ENCODE results near the gene TNFAIP6. TPM values are rescaled to one million over a fixed set of nuclear protein-coding genes. Genes with fewer than 3 reads are reported as not detected.

TNFAIP6 gene
- total RNA-seq, 1 experiment from 2014 or later: 1.7 TPM

- TF ChIP-seq CTCF (IDR thresholded peaks at IDR 0.05; ENCODE audit: unreplicated experiment): no peak
- no peaks in the 10 kb centered on the region for H3K9me3 Mint-ChIP-seq (ENCODE audit: low read depth, unreplicated experiment)
- BruUV-seq (replicated peaks): no TSS peak
- H3K4me1 Mint-ChIP-seq (ENCODE audit: low read depth, unreplicated experiment): peaks cover 15% of the 10 kb centered on the region
- no peak for DNase-seq
- intact Hi-C loops (cut with micrococcal nuclease; ENCODE audit: unreplicated experiment): no loop called here
- no peak overlapping the region for H3K27ac Mint-ChIP-seq (ENCODE audit: unreplicated experiment)
- H3K27me3 Mint-ChIP-seq (ENCODE audit: unreplicated experiment): no peaks in the 10 kb centered on the region
- CTCF ChIA-PET: no interaction called here
- H3K4me3 Mint-ChIP-seq (ENCODE audit: low read depth, unreplicated experiment): no peak overlapping the region
- no peaks in the 10 kb centered on the region for H3K36me3 Mint-ChIP-seq (ENCODE audit: insufficient read depth, unreplicated experiment)
Measured at GRCh38 chr2:151326554-151326953, 30.8 kb upstream of the TNFAIP6 start.

GRCh38 chr2:151329998-151330397 lies 27.4 kb upstream of the TNFAIP6 start:
- H3K27me3 Mint-ChIP-seq (ENCODE audit: unreplicated experiment): no peaks in the 10 kb centered on the region
- peak overlapping the region; percentile 19 for H3K27ac Mint-ChIP-seq (ENCODE audit: unreplicated experiment)
- peaks cover 38% of the 10 kb centered on the region for H3K4me1 Mint-ChIP-seq (ENCODE audit: low read depth, unreplicated experiment)
- no TSS peak for BruUV-seq (replicated peaks)
- no peaks in the 10 kb centered on the region for H3K9me3 Mint-ChIP-seq (ENCODE audit: low read depth, unreplicated experiment)
- intact Hi-C loops (cut with micrococcal nuclease; ENCODE audit: unreplicated experiment): loop anchor here (5.0 to 10.0 kb wide), 2 partner anchors 75 to 97 kb away; partner anchors contain the start of gene RIF1
- H3K4me3 Mint-ChIP-seq (ENCODE audit: low read depth, unreplicated experiment): no peak overlapping the region
- CTCF ChIA-PET: interaction anchor here (0.6 kb wide), 1 partner anchor 80 kb away, joined by 7 read pairs; no protein-coding TSS in a partner anchor
- no peak for DNase-seq
- no peak for TF ChIP-seq CTCF (IDR thresholded peaks at IDR 0.05; ENCODE audit: unreplicated experiment)
- no peaks in the 10 kb centered on the region for H3K36me3 Mint-ChIP-seq (ENCODE audit: insufficient read depth, unreplicated experiment)

- no peak for TF ChIP-seq CTCF (IDR thresholded peaks at IDR 0.05; ENCODE audit: unreplicated experiment)
- Mint-ChIP-seq H3K4me1 (ENCODE audit: low read depth, unreplicated experiment) (peaks cover 38% of the 10 kb centered on the region), H3K9me3 (ENCODE audit: low read depth, unreplicated experiment) (no peaks in the 10 kb centered on the region), H3K36me3 (ENCODE audit: insufficient read depth, unreplicated experiment) (no peaks in the 10 kb centered on the region), H3K27me3 (ENCODE audit: unreplicated experiment) (no peaks in the 10 kb centered on the region), H3K4me3 (ENCODE audit: low read depth, unreplicated experiment) (no peak overlapping the region), H3K27ac (ENCODE audit: unreplicated experiment) (no peak overlapping the region)
- CTCF ChIA-PET: no interaction called here
- BruUV-seq (replicated peaks): no TSS peak
- no peak for DNase-seq
- intact Hi-C loops (cut with micrococcal nuclease; ENCODE audit: unreplicated experiment): loop anchor here (5.0 to 10.0 kb wide), 2 partner anchors 72 to 94 kb away; partner anchors contain the start of gene RIF1
Measured at GRCh38 chr2:151333083-151333482, 24.3 kb upstream of the TNFAIP6 start.

- peak overlapping the region; percentile 27 for H3K27ac Mint-ChIP-seq (ENCODE audit: unreplicated experiment)
- peaks cover 36% of the 10 kb centered on the region for H3K4me1 Mint-ChIP-seq (ENCODE audit: low read depth, unreplicated experiment)
- no peaks in the 10 kb centered on the region for H3K27me3 Mint-ChIP-seq (ENCODE audit: unreplicated experiment)
- TF ChIP-seq CTCF (IDR thresholded peaks at IDR 0.05; ENCODE audit: unreplicated experiment): no peak
- no TSS peak for BruUV-seq (replicated peaks)
- H3K4me3 Mint-ChIP-seq (ENCODE audit: low read depth, unreplicated experiment): no peak overlapping the region
- no peaks in the 10 kb centered on the region for H3K9me3 Mint-ChIP-seq (ENCODE audit: low read depth, unreplicated experiment)
- CTCF ChIA-PET: no interaction called here
- peak; percentile 15 for DNase-seq
- H3K36me3 Mint-ChIP-seq (ENCODE audit: insufficient read depth, unreplicated experiment): no peaks in the 10 kb centered on the region
- intact Hi-C loops (cut with micrococcal nuclease; ENCODE audit: unreplicated experiment): loop anchor here (5.0 to 10.0 kb wide), 2 partner anchors 71 to 93 kb away; partner anchors contain the start of gene RIF1
Measured at GRCh38 chr2:151334082-151334815, 23.1 kb upstream of the TNFAIP6 start.

All from Calu3 (cell line).